ENCODE data around the gene DST. TPM values are rescaled to one million over a fixed set of nuclear protein-coding genes. Genes with fewer than 3 reads are reported as not detected.

DST gene
- polyA plus RNA-seq, 3 donors, result 1.1 to 7.4 (median 3.2) TPM

DNA sequence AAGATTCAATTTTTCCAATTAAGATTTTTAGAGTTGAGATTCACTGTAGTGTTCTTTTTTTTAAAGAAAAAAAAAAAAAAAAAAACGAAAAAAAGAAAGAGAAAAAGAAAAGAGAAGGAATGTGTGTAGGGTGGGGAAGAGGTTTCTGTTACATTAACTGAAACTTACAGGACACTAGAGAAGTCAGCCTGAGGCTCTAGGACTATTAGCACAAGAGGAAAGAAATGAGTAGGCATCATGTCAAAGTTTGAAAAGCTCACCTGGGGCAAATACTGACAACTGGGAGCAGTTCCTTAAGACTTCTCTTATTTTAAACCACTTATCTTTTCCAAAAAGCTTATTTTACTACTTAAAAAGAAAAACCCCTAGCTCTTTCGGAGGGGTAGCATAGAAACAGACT is 185.9 kb downstream of the DST start:
- peaks cover 0 to 3% (median 0%) of the 10 kb centered on the region in 7 donors for H3K9me3 Mint-ChIP-seq
- H3K27me3 ChIP-seq (ENCODE audit: control insufficient read depth in 2 of 2, insufficient read depth in 2 of 2, low read length in 2 of 2), result no peaks in the 10 kb centered on the region

DNA sequence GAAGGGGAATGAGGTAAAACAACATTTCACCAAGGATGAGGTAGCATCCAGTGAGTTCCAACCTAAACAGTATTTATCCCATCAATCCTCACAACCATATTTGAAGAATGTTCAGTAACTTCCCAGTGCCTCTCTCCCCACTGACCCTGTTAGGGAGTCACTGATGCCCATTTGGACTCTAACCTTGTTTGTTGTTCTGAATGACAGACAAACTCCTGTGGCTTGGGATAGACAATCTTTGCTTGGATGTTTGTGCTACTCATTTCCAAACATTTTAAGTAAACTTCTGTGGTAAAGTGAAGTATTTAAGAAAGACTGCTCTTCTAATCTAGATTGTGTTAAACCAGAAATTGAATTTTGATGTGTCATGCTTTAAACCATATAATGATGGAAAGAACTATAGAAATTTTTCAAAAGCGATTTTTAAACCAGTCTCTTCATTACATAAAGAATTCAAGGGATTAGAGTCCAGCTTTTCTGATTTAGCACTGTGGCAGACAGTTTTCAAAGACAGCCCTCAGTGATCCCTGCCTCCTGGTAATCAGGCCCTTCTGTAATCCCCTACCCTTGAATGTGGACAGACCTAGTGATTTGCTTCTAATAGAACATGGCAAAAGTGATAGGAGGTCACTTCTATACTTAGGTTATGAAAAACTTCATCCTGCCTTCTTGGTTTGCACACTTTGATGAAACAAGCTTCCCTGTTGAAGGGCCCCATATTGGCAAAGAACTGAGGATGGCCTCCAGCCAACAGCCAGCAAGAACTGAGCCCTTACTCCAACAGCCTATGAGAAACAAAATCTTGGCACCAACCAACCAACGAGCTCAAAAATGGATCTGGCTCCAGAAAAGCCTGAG is 191.6 kb downstream of the DST start:
- DNase-seq, result no peak
- no peak overlapping the region for H3K27ac ChIP-seq (ENCODE audit: low read depth in 1 of 2, low read length in 2 of 2)
- H3K4me1 Mint-ChIP-seq, result no peaks in the 10 kb centered on the region
- no peaks in the 10 kb centered on the region for H4K20me1 ChIP-seq (ENCODE audit: insufficient read depth, low read length)
- intact Hi-C loops (cut with micrococcal nuclease), result no loop called here
- H3K27me3 ChIP-seq (ENCODE audit: control insufficient read depth in 2 of 2, insufficient read depth in 2 of 2, low read length in 2 of 2), result no peaks in the 10 kb centered on the region
- peaks cover 2 to 3% (median 2%) of the 10 kb centered on the region in 3 donors for H3K27me3 Mint-ChIP-seq (ENCODE audit: low read depth in 3 of 3)
- H3K4me3 Mint-ChIP-seq, result no peak overlapping the region
- H3K4me3 ChIP-seq (replicated peaks in 1 of 3; ENCODE audit: low read depth in 2 of 3, low read length in 3 of 3), result no peak overlapping the region
- H3K4me1 ChIP-seq (ENCODE audit: control insufficient read depth in 1 of 2, insufficient read depth in 2 of 2, low read length in 2 of 2), result no peaks in the 10 kb centered on the region
- no peaks in the 10 kb centered on the region for H3K9me3 ChIP-seq (replicated peaks in 1 of 2; ENCODE audit: control insufficient read depth in 1 of 2, insufficient read depth in 1 of 2, low read length in 2 of 2)
- H3K9me3 Mint-ChIP-seq, result peaks cover 0 to 3% (median 0%) of the 10 kb centered on the region in 7 donors
- WGBS (ENCODE audit: insufficient coverage), result 83% methylated on average over 2 of the region's 2 CpGs
- no peak overlapping the region for H3K27ac Mint-ChIP-seq
- H3K36me3 ChIP-seq (replicated peaks in 1 of 2; ENCODE audit: control insufficient read depth in 1 of 2, insufficient read depth in 2 of 2, low read length in 2 of 2), result no peaks in the 10 kb centered on the region
- peaks cover 0 to 3% of the 10 kb centered on the region in 2 donors for H3K36me3 Mint-ChIP-seq
- H2AFZ ChIP-seq (ENCODE audit: insufficient read depth, low read depth, low read length, poor library complexity, severe bottlenecking), result no peak overlapping the region
- H3K4me2 ChIP-seq (replicated peaks; ENCODE audit: extremely low read depth, low read length, poor library complexity, severe bottlenecking), result no peak overlapping the region
- H3K9ac ChIP-seq (ENCODE audit: insufficient read depth, low read length, poor library complexity, severe bottlenecking), result no peak overlapping the region
- TF ChIP-seq, protein P1, sequence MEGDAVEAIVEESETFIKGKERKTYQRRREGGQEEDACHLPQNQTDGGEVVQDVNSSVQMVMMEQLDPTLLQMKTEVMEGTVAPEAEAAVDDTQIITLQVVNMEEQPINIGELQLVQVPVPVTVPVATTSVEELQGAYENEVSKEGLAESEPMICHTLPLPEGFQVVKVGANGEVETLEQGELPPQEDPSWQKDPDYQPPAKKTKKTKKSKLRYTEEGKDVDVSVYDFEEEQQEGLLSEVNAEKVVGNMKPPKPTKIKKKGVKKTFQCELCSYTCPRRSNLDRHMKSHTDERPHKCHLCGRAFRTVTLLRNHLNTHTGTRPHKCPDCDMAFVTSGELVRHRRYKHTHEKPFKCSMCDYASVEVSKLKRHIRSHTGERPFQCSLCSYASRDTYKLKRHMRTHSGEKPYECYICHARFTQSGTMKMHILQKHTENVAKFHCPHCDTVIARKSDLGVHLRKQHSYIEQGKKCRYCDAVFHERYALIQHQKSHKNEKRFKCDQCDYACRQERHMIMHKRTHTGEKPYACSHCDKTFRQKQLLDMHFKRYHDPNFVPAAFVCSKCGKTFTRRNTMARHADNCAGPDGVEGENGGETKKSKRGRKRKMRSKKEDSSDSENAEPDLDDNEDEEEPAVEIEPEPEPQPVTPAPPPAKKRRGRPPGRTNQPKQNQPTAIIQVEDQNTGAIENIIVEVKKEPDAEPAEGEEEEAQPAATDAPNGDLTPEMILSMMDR (IDR thresholded peaks at IDR 0.05), result no peak
- H3K79me2 ChIP-seq (ENCODE audit: insufficient read depth, low read length), result no peaks in the 10 kb centered on the region

More for the DNA sequence above, 185.9 kb downstream of the DST start:
- H3K4me1 ChIP-seq (ENCODE audit: control insufficient read depth in 1 of 2, insufficient read depth in 2 of 2, low read length in 2 of 2), result no peaks in the 10 kb centered on the region
- TF ChIP-seq, protein P1 (IDR thresholded peaks at IDR 0.05), result no peak
- no peak overlapping the region for H3K4me2 ChIP-seq (replicated peaks; ENCODE audit: extremely low read depth, low read length, poor library complexity, severe bottlenecking)
- DNase-seq, result no peak
- Mint-ChIP-seq H3K36me3 (peaks cover 21 to 28% of the 10 kb centered on the region in 2 donors), H3K27me3 (ENCODE audit: low read depth in 3 of 3) (peaks cover 0 to 2% (median 0%) of the 10 kb centered on the region in 3 donors), H3K4me1 (no peaks in the 10 kb centered on the region), H3K27ac (no peak overlapping the region), H3K4me3 (no peak overlapping the region)
- H3K9me3 ChIP-seq (replicated peaks in 1 of 2; ENCODE audit: control insufficient read depth in 1 of 2, insufficient read depth in 1 of 2, low read length in 2 of 2), result no peaks in the 10 kb centered on the region
- intact Hi-C loops (cut with micrococcal nuclease), result no loop called here
- H2AFZ ChIP-seq (ENCODE audit: insufficient read depth, low read depth, low read length, poor library complexity, severe bottlenecking), result no peak overlapping the region
- no peaks in the 10 kb centered on the region for H3K79me2 ChIP-seq (ENCODE audit: insufficient read depth, low read length)
- peaks cover 18 to 24% of the 10 kb centered on the region in 2 donors for H3K36me3 ChIP-seq (replicated peaks in 1 of 2; ENCODE audit: control insufficient read depth in 1 of 2, insufficient read depth in 2 of 2, low read length in 2 of 2)
- WGBS (ENCODE audit: insufficient coverage), result no CpG with 5 or more reads among the region's 2 CpGs
- H3K4me3 ChIP-seq (replicated peaks in 1 of 3; ENCODE audit: low read depth in 2 of 3, low read length in 3 of 3), result no peak overlapping the region
- no peak overlapping the region for H3K9ac ChIP-seq (ENCODE audit: insufficient read depth, low read length, poor library complexity, severe bottlenecking)
- no peaks in the 10 kb centered on the region for H4K20me1 ChIP-seq (ENCODE audit: insufficient read depth, low read length)
- H3K27ac ChIP-seq (ENCODE audit: low read depth in 1 of 2, low read length in 2 of 2), result no peak overlapping the region

All from CD14-positive monocyte (primary cell).